HG03571 (cell line): ENCODE measurements around the gene OMG.
"Not testable (repeated sequence)": the region's sequence is repeated elsewhere in the genome, so short reads cannot be mapped to it uniquely, and the experiment has no call there.

ENCODE experiments used
- ATAC-seq: cut with Tn5 transposase; IDR thresholded peaks from one replicate; pipeline ENCODE4 v1.9.1; 2021; ENCODE audit not compliant: unreplicated experiment

The OMG gene

GRCh38 chr17:31266042-31266441, 31.0 kb downstream of the OMG start:
- no peak for ATAC-seq

DNA sequence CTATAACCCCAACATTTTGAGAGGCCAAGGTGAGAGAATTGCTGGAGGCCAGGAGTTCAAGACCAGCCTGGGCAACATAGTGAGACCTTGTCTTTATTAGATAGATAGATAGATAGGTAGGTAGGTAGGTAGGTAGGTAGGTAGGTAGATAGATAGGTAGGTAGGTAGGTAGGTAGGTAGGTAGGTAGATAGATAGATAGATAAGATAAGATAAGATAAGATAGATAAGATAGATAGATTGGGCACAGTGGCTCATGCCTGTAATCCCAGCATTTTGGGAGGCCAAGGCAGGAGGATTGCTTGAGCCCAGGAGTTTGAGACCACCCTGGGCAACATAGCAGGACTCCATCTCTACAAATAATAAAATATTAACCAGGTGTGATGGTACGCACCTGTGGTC, 34.1 kb downstream of the OMG start:
- not testable (repeated sequence) for ATAC-seq

- no peak for ATAC-seq
These were observed 35.4 kb downstream of the OMG start for GRCh38 chr17:31261601-31262000.

DNA sequence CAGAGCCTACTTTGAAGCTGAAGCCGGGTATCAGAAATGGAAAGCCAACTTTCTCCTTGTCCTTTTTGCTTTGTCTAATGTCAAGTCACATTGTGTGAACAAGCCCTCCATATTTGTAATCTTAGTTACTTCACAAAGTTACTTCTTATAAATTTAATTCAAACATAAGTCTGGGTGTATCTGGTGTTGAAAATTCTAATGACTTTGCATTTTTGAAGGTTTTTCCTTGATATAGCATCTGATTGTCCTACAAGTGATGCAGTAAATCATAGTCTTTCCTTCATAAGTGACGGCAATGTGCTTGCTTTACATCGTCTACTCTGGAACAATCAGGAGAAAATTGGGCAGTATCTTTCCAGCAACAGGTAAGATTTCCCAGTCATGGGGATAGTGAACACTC, 36.9 kb downstream of the OMG start:
- no peak for ATAC-seq

- no peak for ATAC-seq
These were observed 40.1 kb downstream of the OMG start for GRCh38 chr17:31256936-31257335.

- no peak for ATAC-seq
These were observed 42.4 kb downstream of the OMG start for GRCh38 chr17:31254654-31255053.

DNA sequence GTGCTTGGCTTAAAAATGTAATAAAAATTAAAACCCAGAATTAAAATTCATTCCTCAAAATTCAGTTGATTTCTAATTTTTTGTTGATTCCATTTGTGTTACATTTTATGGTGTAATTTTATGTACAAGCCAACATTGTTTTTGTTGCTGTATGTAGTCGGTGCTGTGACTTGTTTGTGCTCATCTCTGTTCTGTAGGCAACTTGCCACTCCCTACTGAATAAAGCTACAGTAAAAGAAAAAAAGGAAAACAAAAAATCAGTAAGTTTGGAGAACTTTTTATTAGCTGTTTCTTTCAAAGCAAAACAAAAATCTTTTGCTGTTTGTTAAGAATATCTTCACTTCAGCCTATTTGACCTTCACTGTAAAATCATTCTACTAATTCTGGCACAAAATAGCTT, 44.3 kb downstream of the OMG start:
- no peak for ATAC-seq

DNA sequence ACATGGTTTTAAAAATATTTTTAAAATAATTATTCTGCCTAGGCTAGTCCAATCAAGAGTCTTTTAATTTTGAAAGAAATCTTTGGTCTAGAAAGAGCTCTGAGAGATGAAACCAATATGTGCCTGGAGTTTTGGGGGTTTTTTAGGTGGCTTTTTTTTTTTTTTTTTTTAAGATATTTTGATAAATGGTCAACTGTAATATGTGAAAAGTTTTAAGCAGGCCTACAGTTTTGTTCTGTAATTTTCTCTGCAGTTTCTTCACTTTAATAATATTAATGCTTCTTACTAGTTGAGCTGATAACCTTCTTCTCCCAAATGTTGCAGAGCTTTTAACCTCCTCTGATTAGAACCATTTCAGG, 45.1 kb downstream of the OMG start:
- ATAC-seq: no peak

DNA sequence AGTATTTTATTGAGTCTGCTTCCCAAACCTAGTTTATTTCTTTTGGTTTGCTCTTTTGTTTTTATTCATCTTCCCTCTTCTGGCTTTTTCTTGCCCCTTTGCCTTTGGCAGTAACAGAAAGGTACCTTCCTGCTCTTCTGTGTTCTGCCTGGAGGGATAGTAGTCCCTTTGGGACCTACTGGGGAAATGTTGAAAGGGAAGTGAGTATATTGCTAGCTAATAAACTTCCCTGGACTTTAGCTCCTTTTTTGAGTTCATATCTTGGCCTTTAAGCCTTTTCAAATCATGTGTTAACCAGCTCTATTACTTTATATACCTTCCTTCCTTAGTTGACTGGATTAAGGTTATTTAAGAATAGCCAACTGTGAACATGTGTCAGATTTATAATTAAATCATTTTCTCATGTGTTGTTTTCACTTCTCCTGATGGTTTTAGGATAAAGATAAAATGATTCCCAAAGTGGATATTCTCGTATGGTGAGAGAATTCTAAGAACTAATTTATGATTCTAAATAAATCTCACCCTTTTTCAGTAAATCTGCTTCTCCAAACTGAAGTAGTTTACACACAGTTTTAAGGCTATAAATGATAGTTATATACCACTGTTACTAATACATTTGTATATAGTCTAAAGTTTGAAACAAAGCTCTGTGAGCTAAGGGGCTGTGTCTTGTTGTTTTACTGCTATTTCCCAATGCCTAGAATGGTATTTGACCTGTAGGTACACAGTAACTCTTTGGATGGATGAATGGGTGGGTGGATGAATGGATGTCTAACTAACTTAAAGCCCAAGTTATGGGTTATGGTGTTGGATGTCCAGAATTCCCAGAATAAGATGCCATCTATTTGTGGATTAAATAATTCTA, 45.7 kb downstream of the OMG start:
- ATAC-seq: no peak

DNA sequence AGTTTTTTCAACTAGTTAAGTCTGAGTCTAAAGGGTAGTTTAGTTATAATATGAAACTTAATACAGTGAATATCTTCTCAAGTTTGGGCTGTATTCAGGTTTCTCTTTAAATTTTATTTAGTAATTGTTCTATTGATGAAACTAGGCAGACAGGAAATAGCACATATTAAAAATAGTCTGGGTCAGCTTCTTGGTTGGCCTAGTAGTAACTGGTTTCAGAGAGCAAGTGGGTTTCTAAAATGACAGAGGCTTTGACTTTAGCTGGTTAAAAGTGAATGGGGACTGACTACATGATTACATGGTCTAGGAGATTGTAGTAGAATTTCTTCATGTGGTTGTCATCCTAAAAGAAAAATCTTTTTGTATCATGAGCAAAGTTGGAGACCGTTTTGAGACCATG, 46.8 kb downstream of the OMG start:
- no peak for ATAC-seq

- ATAC-seq: no peak
These were observed 47.3 kb downstream of the OMG start for GRCh38 chr17:31249835-31250141.

DNA sequence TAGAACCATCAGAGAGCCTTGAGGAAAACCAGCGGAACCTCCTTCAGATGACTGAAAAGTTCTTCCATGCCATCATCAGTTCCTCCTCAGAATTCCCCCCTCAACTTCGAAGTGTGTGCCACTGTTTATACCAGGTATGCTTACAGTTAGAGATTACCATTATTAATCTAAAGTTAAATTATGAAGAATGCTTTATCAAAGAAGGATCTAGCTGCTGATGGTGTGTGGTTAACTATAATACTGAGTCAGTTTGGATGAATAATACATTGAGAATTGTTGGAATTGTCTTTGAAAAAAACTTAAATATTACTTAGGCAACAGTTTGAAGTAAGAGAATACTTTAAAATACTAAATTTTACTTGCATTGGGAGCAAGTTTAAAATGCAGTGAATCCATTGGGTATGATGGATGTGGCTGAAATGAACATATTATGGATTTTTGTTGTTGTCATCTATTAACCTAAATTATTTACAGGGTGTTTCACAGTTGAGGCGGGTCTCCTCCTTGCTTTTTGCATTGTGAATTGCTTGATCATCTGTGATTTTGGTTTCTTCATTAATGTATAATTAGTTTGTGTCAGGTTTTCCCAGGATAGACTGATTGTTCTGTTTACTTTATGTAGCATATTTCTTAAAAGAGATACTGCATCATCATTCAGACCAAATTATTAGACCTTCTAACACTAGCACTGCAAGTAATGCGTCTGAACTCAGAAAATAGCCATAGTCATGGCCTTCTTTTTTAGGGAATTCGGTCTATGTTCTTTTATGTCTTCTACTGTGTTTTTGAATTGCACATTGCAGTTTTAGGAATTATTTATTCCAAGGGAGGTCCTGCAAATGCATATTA, 47.8 kb downstream of the OMG start:
- ATAC-seq: no peak
